ENCODE data around the gene MUS81.

DNA sequence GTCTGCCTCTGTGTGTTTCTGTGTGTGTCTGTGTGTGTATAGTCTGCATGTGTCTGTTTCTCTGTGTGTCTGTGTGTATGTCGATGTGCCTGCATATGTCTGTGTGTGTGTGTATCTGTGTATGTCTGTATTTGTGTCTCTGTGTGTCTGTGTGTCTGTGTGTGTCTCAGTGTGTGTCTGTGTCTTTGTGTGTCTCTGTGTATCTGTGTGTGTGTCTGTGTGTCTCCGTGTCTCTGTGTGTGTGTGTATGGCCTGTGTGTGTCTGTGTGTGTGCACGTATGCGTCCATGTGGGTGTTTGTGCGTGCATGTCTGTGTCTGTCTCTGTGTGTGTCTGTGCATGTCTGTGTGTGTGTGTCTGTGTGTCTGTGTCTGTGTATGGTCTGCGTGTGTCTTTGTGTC, 26.0 kb upstream of the MUS81 start:
- TF ChIP-seq POLR2A (IDR thresholded peaks at IDR 0.05; ENCODE audit: low read depth, low read length) (no peak), CHD1 (IDR thresholded peaks at IDR 0.05; ENCODE audit: low read depth, low read length) (no peak), SMC3 (IDR thresholded peaks at IDR 0.05; ENCODE audit: low read depth, low read length) (no peak), BHLHE40 (IDR thresholded peaks at IDR 0.05; ENCODE audit: low read depth, low read length) (no peak), MXI1 (IDR thresholded peaks at IDR 0.05; ENCODE audit: borderline replicate concordance, low read depth, low read length) (no peak), MAFK (IDR thresholded peaks at IDR 0.05; ENCODE audit: low read depth, low read length) (no peak), CEBPB (IDR thresholded peaks at IDR 0.05; ENCODE audit: low read depth, low read length) (no peak), RCOR1 (IDR thresholded peaks at IDR 0.05; ENCODE audit: insufficient replicate concordance, low read length) (no peak)
- TF ChIP-seq, protein P1, sequence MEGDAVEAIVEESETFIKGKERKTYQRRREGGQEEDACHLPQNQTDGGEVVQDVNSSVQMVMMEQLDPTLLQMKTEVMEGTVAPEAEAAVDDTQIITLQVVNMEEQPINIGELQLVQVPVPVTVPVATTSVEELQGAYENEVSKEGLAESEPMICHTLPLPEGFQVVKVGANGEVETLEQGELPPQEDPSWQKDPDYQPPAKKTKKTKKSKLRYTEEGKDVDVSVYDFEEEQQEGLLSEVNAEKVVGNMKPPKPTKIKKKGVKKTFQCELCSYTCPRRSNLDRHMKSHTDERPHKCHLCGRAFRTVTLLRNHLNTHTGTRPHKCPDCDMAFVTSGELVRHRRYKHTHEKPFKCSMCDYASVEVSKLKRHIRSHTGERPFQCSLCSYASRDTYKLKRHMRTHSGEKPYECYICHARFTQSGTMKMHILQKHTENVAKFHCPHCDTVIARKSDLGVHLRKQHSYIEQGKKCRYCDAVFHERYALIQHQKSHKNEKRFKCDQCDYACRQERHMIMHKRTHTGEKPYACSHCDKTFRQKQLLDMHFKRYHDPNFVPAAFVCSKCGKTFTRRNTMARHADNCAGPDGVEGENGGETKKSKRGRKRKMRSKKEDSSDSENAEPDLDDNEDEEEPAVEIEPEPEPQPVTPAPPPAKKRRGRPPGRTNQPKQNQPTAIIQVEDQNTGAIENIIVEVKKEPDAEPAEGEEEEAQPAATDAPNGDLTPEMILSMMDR (conservative IDR thresholded peaks at IDR 0.05; ENCODE audit: low read depth, low read length): no peak
- TF ChIP-seq, protein P2, sequence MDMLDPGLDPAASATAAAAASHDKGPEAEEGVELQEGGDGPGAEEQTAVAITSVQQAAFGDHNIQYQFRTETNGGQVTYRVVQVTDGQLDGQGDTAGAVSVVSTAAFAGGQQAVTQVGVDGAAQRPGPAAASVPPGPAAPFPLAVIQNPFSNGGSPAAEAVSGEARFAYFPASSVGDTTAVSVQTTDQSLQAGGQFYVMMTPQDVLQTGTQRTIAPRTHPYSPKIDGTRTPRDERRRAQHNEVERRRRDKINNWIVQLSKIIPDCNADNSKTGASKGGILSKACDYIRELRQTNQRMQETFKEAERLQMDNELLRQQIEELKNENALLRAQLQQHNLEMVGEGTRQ (IDR thresholded peaks at IDR 0.05; ENCODE audit: low read depth, low read length): no peak

Data from IMR-90 (cell line).